NCI-H2171 treated with DMSO at 0.1 percent for 48 hours (cell line): Measurements from ENCODE around the gene DEPDC5.

Experiments
- DNase-seq: peaks from one replicate; lab custom pipeline; 2025; lab: John Stamatoyannopoulos, UW

DEPDC5 gene

DNA sequence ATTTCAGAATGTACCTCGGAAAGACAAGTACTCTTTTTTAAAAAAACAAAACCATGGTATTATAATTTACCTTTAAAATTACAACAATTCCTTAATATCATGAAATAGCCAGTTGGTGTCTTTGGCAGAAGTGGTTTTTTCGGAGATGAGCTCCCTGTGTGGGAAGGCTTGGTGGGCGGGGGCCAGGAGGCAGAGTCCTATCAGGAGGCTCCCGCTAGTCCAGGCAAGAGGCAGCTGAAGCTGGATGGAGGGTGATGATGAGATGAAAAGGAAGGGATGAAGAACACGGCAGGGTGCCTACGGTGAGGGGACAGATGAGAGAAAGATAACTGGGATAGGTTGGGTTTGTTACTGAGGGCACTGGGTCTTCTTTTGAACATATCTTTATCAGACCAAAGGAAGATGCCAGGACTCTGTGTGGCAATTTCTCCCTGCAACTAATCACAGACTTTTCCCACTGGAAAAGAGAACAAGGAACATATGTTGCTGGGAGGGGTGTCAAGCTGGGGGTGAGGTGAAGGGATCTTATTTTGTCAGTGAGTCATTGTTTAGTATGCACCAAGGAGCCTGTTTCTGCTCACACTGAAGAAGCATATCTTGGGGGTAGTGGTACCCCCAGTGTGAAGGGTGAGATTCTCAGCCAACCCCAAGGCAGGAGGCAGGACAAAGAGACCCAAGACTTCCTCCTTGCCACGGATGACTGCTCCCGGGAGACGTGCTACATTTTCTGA lies 99.0 kb downstream of the DEPDC5 start:
- peak; percentile 67 for DNase-seq

DNA sequence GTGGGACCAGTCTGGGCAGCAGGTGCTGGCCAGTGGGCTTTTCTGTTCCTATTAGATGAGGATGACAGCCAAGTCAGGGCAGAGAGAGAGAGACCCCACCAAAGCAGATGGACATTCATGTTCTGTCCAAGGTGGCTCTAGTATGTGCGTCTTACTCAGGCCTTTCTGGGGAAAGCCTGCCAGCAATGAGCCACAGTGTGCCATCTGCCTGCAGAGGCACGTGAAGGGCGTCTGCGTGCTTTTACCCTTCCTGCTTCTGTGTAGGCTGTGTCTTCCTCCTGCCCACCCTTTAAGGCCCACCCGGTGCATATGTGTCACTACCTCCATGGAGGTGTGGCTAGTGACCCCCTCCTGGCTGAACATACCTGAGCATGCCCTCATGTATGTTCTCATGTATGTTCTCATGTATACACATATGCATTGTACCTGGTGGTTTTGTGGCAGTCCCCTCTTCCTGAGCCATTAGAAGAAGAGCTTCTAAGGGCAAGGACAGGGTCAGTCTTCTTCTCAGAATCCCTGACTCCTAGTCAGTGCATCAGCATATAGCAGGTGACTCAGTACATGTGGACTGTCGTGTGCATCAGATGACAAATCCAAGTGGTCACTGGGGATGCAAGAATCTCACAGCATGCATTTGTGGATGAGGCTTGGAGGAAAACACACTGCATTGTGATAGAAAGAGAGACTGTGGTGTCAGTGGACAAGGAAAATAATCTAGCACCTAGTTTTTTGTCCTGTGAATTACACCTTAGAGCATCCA lies 100.1 kb downstream of the DEPDC5 start:
- DNase-seq: peak; percentile 33

DNA sequence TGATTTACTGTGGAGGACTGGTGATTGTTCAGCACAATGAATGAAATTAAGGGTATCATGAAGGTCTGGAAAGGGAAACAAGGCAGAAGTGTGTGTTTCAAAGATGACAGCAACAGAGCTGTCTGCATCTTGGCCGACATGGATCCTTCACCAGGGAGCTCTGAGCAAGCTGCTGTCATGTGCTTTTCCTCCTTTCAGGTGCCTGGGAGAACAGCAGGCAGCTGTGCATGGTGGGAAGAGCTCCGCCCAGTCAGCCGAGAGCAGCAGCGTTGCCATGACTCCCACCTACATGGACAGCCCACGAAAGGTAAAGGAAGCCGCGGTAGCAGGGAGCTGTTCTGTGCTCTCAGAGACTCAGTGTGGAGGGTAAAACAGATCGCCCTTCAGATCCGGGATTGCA lies 103.4 kb downstream of the DEPDC5 start:
- DNase-seq: peak; percentile 97

DNA sequence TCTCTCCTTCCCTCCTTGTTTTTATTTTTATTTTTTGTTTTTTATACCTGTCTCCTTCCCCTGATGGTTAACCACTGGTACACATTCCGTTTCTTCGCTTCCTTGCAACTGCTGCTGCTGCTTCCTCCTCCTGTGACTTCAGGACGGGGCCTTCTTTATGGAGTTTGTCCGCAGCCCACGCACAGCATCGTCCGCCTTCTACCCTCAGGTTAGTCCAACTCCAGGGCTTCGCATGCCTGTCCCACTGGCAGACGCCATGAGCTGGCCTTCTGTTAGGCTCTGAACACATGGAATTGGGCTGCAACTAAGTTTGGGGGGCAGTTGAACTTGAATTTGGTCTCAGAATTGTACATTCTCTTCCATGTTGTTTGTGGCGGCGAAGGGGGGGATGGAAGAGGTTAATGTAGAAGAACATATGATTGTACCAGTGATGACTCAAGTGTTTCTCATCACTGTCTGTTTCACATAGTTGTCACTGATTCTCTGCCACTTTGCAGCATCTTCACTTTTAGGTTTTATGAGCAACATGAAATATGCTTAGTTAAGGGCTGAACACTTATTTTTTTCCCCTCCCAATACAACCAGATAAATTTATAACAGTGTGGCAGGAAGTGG lies 107.5 kb downstream of the DEPDC5 start:
- no peak for DNase-seq

DNA sequence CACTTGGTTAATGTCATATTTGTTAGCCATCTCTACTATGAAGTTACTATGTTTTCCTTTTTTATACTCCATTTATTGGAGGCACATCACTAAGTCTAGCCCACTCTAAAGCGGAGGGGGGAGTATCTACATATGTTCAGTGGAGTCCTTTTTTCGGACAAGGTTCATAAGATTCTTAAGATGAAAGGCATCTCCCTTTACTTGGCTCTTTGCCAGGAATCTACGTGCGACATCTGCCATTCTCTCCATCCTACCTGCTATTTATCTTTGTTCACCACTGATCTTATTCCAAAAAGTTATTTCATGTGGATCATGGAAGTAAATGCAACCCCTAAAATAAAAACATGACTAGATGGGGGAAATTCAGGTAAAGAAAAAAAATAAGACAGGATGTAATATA lies 113.1 kb downstream of the DEPDC5 start:
- DNase-seq: peak; percentile 85

DNA sequence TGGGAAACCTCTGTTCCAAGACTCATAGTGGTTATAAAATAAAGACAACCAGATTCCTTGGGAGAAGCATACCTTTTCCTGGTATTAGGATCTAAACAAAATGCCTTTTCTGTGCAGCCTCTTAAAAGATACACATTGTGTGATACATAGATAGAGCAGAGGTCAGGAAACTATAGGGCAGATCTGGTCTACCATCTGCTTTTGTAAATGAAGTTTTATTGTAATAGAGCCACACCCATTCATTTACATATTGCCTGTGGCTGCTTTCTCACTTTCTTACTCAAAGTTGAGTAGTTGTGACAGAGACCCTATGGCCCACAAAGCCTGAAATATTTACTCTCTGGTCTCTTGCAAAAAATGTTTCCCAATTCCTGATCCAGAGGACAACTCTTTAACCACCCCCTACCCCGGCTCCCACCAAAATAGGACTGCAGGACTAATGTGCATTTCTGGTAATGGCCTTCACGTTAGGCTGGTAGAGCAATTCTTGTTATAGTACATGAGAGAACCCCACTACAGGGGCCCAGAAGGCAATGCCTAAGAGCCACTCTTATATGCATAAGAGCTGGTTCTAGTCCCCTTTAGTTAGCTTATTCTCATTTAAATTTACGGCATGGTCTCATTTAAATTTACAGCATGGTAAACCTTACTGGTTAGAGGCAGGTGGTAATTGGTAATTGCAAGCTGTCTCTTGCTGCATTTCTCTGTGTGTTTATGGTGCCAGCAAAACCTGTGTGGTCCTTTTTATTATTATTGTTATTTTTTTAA lies 113.8 kb downstream of the DEPDC5 start:
- DNase-seq: peak; percentile 57

DNA sequence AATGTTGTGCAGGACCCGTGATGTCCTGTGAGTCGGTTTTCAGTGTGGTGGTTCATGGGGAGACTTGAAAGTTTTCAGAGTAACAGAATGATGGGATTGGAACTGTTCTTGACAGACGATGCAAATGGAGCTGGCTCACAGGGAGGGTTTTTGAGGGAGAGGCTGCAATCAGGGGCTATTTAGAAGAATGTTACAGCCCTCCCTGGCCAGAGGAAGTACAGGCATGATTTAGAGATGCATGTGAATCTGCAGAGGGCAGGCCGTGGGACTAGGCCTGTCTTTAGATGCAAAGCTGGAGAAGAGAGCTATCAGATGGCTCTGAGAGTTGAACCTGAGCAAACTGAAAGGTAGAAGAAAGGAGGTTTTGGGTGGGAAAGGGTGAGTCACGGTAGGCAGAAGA lies 115.9 kb downstream of the DEPDC5 start:
- no peak for DNase-seq

DNA sequence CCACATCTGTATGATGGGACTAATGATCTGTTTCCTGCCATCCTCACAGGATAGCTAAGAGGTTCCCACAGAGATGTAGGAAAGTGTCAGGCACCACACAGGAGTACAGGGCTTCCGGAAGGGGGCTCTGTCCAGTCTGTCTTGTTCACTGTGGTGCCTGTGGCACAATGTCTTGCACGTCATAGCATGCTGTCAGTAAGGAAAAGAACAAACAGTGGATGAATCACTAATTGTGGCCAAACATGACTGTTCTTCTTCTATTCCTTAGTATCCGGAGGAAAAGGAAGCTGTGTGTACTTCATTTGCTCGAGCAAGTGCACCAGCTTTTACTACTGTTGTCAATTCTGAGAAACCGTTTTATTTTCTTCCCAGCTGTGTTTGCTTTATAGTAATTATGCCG lies 117.1 kb downstream of the DEPDC5 start:
- no peak for DNase-seq

DNA sequence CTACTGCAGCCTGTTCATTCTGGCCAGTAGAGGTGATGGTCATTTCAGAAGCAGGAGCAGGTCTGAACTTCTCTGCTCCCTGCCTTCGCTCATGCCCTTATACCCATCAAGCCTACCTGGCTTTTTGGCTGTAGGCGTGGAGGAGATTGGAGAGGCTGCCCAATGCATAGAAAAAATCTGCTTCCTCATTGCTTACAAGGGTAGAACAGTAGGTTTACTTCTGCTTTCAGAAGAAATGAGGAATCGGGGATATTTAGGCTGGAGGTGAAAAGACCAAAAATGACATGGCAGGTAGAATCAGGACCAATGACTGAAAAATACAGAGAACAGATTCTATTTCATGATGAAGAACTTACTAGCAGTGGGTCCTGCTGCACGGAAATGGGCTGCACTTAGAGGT lies 117.7 kb downstream of the DEPDC5 start:
- no peak for DNase-seq

DNA sequence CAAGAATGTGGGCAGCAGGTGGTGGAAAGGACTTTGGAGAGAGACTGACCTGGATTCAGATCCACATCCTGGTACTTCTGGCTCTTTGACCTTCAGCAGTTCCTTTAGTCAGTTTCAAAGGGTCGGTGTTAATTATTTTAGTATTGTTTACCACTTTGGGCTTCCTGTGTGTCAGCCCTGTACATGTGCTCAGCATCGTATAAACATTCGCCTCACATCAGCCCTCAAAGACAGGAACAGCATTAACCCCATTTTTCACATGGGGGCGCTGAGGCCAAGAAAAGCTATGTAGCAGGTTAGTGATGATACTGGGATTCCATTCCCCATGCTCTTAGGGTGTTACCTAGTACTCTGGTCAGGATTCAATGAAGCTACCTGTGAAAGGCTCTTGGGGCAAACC lies 118.4 kb downstream of the DEPDC5 start:
- no peak for DNase-seq

DNA sequence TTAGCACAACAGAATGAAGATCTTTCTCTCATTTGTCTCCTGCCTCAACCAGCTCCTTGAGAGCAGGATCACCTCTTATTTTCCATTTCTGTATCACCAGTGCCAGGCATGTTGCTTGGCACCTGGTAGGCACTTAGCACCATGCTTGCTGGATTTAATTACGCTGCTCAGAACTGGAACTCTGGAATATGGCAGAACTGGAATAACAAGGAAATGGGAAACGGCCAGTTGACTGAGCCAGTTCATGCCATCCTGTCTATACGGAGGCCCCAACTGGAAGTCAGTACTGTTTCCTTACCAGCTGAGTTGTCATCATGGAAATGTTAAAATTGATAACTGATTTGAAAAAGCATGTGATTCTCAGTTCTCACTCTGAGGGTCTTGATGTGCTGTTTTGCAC lies 121.0 kb downstream of the DEPDC5 start:
- no peak for DNase-seq

DNA sequence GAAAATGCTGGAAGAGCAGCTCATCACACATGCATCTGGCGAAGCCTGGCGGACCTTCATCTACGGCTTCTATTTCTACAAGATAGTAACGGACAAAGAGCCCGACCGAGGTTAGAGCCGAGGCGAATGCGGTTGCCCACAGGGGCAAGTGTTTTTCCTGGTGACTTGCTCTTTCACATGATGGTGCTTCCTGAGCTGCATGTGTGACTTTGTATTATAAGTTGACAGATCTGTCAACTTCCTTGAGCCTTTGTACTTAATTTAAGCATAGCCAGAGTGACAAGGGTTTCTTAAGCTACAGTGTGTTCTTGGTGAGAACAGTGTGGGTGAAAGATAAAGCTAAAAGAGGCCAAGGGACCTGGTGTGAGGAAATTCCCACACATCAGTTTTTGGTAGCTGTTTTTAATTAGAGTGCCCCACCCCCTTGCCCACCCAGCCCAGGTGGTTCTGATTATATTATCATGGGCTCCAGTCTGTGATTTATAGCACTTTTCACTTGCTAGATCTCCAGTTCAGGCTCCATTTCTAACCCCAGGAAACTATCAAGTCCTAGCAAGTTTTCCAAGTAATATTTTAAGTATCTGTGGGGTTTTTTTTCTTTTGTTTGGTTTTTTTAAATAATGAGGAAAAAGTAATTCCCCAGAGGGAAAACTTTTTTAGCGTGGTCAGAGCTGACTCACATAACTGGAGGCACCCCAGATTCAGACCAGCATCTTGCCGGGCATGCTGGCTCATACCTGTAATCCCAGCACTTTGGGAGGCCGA lies 122.5 kb downstream of the DEPDC5 start:
- DNase-seq: no peak

DNA sequence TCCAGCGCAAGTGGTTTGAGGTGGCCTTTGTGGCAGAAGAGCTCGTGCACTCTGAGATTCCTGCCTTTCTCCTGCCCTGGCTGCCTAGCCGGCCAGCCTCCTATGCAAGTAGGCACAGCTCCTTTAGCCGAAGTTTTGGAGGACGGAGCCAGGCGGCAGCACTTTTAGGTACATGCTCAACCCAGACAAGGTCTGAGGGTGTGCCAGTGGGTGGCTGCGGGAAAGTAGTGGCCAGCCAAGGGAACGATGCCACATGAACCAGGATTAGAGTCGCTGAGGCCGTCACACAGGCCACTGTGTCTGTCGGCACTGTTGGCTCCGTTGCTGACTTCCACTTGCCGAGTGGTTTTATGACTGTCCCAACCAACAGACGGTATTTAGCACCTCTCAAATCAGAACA lies 125.8 kb downstream of the DEPDC5 start:
- no peak for DNase-seq

DNA sequence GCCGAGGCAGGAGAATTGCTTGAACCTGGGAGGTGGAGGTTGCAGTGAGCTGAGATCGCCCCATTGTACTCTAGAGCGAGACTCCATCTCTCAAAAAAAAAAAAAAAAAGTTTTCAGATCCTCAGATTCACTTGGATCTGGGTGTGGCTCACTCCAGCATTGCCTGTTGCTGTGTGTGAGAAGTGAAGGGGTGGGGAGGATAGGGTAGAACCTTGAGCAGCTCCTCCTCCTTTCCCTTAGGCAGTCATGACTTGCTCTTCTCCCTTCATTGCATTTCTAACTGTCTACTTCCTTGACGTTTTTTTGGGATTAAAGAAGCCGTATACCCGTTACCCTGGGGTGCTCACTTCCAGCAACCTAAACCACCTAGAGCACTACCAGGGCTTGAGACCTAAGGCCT lies 127.4 kb downstream of the DEPDC5 start:
- no peak for DNase-seq

DNA sequence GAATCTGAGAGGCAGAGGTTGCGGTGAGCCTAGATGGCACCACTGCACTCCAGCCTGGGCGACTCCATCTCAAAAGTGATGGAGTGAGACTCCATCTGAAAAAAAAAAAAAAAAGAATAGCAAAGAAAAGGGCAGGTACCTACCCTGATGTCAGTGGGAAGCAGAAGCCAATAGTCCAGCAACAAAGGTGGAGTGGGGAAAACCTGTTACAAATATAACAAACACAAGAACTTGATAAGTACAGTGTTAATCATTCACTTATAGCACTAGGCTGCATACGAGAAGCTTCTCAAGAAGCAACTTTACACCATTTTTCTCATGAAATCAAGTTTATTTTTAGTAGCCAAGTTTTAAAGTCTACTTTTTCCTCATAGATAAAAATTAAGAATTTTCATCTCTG lies 128.0 kb downstream of the DEPDC5 start:
- no peak for DNase-seq

DNA sequence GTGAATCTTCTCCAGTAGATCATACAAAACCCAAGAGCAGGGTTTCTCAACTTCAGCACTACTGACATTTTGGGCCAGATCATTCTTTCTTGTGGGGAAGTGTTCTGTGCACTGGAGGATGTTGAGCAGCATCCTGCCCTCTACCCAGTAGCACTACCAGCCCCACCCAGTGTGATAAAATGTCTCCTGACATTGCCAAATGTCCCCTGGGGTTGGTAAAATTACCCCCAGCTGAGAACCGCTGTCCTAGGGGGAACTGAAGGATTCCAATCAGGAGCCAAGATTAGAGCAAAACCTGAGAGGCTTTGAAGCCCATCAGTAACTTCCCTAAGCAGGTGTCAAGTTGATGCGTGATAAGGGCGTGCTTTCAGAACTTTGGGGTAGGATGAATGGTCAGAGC lies 129.2 kb downstream of the DEPDC5 start:
- DNase-seq: no peak

DNA sequence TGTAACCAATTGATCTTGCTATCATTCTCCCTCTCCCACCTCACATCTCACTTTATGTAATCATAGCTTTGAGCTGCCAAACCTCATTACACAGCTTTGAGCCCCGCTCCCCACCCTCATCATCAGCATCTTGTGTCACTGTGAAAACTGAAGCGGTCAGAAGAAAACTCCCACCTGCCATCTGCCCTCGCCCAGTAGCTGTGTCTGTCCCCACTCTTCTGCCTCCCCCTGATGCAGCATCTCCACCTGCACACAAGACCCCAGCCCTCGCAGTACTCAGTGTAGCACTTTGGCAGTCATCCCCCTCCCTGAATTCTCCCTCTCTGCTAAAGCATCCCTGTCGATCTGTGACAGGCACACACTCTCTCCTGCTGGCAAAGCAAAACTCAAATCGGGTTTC lies 130.2 kb downstream of the DEPDC5 start:
- DNase-seq: no peak

DNA sequence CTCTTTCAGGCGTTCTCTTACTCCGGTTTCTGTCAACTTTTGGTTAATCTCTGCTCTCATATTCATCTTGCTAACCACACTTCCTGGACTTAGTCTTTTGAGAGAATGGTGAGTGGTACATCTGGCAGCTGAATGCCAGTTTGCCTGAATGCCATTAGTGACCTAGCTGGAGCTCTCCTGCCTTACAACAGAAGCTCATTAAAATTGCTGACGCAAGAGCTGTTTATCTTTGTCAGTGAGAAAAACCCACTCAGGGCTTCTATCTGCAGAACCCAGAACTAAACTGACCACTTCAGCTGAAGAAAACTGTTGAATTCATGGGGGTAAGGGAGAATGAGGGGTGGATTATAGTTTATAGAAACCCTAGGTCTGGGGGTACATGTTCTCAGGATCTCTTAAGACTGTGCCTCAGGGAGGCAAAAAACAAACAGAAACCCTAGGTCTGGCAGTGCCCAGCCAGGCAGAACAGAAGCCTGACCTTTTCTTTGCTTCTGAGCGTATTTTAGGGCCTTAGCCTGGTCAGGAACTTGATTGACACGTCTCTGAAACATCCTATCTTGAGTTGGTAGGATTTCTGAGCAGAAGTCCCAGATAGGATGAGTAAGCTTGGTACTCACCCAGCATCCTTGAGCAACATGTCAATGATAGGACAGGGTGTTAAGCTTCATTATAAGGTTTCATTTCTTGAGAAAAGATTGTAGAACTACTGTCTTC lies 137.7 kb downstream of the DEPDC5 start:
- no peak for DNase-seq

DNA sequence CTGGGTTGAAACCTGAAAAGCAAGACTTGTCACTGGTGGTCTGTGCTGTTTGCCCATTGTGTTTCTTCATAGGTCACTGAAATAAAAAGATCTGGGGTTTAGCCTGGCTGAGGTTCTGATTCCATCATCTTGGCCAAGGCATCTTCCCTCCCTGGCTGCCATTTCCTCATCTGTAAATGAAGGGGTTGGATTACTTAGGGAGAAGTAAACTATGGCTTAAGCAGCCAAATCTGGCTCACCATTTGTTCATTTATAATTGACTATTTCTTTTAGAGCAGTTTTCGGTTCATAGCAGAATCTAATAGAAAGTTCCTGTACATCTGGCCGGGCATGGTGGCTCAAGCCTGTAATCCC lies 138.2 kb downstream of the DEPDC5 start:
- no peak for DNase-seq

DNA sequence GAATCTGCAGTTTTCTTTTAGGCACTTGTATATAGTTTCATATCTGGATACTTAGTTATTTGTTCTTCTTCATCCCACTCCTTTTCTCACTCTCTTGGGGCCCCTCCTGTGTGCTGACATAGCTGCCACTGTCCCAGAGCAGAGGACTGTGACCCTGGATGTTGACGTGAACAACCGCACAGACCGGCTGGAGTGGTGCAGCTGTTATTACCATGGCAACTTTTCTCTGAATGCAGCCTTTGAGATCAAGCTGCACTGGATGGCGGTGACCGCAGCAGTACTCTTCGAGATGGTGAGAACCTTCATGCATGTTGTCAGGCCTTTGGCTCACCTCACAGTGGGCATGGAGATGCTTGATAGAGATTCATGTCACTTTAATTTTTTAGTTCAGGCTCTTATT lies 139.6 kb downstream of the DEPDC5 start:
- no peak for DNase-seq

DNA sequence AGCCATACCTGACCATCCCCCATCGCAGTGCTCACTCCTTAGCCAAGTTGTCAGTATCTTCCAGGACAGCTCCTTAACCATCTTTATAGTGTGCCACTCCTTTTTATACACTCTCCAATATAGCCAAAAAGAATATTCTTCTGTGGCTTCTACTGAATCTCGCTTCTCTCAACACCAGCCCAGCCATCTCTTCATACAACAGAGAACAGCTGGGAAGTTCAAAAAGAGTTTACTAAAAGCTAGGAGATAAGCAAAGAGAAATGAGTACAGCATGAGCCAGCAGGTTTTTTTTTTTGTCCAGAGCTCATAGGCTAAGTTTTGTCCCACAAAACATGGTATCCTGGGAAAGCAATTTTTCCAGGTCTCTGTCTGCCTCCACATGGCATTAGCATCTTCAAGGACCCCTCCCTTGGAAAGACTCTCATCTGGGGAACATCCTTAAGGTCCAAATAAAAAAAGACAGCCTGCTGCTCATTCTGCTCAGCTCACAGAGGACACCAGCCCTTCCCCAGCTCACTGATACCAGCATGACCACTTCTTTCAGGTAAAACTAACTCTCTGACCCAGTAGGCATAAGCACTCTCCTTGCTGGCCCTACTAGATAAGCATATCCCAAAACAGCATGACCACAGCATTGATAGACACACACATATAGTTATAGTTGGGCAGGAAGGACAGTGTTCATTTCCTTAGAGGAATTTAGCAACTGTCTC lies 141.7 kb downstream of the DEPDC5 start:
- DNase-seq: no peak
